Gastrocnemius medialis (tissue), 4 donors: Measurements from ENCODE around the gene ZNF276.

Source experiments
- POLR2A ChIP-seq, 2 donors: fragments of 450-650 bp; IDR thresholded peaks; one replicate each; pipeline ENCODE4 v1.6.1; 2017; ENCODE audit warnings: antibody characterized with exemption in 2 of 2, mild to moderate bottlenecking in 2 of 2, moderate library complexity in 2 of 2
- TF ChIP-seq, protein P1 (sequence below), 5 experiments: fragments of 450-650 bp in 3 of 5; fragments of 200-600 bp in 2 of 5; sonication (generic) in 2 of 5; IDR thresholded peaks in 4 of 5; conservative IDR thresholded peaks in 1 of 5; 1 replicate in 4 of 5; 2 replicates in 1 of 5; pipeline ENCODE4 v1.5.1; 2016 to 2019; ENCODE audit warnings: antibody characterized with exemption in 5 of 5, mild to moderate bottlenecking in 3 of 5, moderate library complexity in 3 of 5

DNA sequence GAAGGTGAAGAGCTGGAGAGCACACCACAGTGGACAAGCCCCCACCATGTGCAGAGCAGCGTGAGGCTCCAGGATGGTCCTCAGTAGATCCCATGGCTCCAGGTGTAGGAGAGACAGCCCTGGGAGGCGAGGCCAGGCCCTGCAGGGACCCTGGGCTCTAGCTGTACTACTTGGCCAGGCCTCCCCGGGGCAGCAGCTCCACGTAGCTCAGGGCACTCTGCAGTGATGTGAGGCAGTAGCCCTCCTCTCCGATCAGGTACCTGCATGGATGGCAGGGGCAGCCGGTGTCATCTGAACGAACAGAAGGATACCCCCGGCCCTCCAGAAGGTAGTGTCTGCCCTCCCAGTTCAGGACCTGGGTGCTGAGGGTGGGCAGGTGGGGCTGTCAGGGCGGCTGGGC, 13.6 kb upstream of the ZNF276 start:
- no peak for TF ChIP-seq POLR2A (IDR thresholded peaks at IDR 0.05)
- TF ChIP-seq, protein P1, sequence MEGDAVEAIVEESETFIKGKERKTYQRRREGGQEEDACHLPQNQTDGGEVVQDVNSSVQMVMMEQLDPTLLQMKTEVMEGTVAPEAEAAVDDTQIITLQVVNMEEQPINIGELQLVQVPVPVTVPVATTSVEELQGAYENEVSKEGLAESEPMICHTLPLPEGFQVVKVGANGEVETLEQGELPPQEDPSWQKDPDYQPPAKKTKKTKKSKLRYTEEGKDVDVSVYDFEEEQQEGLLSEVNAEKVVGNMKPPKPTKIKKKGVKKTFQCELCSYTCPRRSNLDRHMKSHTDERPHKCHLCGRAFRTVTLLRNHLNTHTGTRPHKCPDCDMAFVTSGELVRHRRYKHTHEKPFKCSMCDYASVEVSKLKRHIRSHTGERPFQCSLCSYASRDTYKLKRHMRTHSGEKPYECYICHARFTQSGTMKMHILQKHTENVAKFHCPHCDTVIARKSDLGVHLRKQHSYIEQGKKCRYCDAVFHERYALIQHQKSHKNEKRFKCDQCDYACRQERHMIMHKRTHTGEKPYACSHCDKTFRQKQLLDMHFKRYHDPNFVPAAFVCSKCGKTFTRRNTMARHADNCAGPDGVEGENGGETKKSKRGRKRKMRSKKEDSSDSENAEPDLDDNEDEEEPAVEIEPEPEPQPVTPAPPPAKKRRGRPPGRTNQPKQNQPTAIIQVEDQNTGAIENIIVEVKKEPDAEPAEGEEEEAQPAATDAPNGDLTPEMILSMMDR (IDR thresholded peaks at IDR 0.05 in 4 of 5, conservative IDR thresholded peaks at IDR 0.05 in 1 of 5), result no peak
